ENCODE measurements around the gene SDE2.
"Not testable (repeated sequence)": the region's sequence is repeated elsewhere in the genome, so short reads cannot be mapped to it uniquely, and the experiment has no call there.

Gene SDE2

DNA sequence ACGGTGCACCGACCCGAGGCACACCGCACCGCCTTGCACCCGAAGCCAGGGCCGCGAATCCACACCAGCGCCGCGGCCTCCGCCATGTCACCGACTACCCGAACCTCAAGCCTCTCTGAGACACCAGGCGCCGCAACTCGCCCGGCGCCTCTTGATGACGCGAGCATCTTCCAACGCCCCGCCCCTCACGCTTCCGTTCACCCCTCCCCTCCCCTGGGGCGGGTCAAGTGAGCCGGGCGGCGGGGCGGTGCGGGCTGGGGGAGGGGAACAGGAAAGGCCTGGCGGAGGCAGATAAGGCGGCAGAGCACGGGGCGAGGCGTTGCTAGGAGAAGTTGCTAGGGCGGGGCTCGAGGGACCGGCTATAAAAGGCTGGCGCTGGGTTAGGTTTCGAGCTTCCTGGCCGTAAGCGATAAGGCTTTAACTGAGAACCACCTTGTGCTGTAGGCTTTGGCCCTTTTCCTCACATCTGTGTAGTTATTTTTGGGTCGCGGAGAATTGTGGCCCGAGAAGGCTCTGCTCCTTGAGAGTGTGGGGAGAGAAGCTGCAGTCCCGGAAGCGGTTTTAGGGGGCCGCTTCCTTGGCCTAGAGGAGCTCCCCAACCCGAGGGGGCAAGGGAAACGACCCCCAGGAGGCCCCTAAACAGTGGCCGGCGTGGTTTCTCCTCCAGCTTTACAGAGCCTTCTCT is at the start of gene SDE2:
Gene SDE2 (minus strand): TSS at position 117 of the 685 bp plus-strand sequence. CDS start 31 bp downstream, at position 86.
- DNase-seq (ENCODE audit: low spot score), result peak; percentile 98

DNA sequence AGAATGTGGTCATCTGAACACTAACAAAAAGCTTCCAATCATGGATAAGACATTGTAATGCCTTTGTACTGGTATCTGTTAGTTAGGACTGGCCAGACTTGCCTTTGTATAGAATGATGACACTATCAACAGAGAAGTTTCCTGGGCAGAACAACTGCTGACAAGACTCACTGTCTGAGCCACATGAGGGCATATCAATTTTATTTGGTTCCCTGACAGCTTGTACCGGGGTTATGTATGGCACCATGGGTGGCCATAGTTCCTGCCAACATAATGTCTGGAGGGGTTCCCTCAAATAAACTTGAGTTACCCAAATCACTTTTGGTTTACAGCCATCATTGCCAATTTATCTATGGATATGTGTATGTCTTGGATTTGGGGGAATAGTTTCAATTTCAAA is 49.7 kb upstream of the SDE2 start:
- no peak for DNase-seq (ENCODE audit: low spot score)

DNA sequence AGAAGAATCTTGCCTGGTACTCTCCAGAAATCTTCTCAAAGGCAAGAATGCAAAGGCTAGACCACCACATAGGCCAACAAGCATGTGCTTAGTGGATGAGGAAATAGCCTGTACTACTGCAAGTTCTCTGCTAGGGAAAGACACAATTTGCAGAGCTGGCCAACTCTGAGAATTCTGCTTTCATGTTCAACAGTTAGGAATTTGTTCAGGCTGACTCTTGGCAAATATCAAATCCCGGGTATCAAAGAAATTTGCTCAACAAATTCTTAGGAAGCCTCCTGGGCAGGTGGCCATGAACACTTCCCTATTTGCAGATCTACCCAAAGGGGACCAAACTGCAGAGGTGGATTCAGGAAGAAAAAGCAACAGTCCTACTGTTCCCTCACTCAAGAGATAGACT is 48.4 kb upstream of the SDE2 start:
- DNase-seq (ENCODE audit: low spot score), result no peak

DNA sequence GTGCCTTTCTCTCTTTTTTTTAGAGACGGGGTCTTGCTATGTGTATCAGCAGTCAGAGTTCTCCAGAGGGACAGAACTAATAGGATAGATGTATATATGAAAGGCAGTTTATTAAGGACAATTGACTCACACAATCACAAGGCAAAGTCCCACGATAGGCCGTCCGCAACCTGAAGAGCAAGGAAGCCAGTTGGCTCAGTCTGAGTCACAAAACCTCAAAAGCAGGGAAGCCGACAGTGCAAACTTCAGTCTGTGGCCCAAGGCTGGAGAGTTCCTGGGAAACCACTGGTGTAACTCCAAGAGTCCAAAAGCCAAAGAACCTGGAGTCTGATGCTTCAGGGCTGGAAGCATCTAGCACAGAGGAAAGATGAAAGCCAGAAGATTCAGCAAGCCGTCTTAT is 47.1 kb upstream of the SDE2 start:
- no peak for DNase-seq (ENCODE audit: low spot score)

DNA sequence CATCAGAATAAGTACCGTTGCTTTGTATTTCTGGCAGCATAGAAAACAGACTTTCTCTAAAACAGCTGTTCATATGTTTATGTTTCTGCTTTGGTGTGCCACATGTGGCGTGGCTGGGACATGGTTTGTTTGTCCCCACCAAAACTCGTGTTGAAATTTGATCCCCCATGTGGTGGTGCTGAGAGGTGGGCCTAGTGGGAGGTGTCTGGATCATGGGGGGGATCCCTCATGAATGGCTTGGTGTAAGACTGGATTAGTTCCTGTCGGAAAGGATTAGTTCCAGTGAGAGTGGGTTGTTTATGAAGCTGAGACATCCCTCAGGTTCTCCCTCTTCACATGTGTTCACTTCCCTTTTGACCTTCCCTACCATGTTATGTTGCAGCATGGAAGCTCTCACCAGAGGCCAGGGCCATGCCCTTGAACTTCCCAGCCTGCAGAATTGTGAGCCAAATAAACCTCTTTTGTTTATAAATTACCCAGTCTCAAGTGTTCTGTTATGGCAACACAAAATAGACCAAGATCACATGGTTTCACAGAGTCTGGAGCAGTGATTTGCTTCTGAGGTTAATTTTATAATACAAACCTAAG is 45.5 kb upstream of the SDE2 start:
- DNase-seq (ENCODE audit: low spot score), result no peak

DNA sequence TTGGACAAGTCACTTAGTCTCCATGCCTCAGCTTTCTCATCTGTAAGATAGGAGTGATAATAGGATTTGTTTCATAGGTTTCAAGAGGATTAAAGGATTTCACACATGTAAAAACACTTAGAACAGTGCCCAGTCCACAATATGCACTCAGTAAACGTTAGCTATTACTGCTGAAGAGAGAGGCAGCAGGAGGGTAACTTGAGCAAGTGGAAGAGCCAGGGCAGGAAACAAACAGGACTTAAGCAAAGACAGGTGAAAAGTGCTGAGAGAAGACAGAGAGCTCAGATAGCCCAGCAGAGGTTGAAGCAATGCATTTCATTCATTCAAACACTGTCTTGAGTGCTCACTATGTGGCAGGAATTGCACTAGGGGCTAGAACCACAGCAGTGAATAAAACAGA is 42.3 kb upstream of the SDE2 start:
- no peak for DNase-seq (ENCODE audit: low spot score)

DNA sequence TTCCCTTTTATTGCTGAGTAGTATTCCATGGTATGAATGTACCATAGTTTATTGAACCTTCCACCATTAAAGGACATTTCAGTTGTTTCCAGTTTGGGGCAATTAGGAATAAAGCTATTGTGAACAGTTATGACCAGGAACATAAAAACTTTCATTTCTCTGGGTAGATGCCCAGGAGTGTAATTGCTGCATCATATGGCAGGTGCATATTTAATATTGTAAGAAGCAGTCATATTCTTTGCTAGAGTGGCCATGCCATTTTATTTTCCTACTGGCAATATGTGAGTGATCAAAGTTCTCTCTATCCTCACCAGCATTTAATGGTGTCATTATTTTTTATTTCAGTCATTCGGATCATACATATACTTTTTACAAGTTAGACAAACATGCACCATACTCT is 39.5 kb upstream of the SDE2 start:
- DNase-seq (ENCODE audit: low spot score), result no peak

DNA sequence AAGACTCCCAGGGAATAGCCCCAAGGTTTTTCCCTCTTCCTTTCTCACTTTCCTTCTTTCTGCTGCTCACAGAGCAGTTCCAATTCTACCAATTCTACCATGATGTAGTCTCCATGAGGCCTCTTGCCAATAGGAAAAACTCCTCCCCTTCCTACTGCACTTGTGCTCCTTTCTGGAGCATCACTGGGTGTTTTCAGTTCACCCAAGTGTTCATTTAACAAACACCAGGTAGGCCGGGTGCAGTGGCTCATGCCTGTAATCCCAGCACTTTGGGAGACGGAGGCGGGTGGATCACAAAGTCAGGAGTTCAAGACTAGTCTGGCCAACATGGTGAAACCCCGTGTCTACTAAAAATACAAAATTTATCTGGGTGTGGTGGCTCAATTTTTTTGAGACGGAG is 36.8 kb upstream of the SDE2 start:
- no peak for DNase-seq (ENCODE audit: low spot score)

DNA sequence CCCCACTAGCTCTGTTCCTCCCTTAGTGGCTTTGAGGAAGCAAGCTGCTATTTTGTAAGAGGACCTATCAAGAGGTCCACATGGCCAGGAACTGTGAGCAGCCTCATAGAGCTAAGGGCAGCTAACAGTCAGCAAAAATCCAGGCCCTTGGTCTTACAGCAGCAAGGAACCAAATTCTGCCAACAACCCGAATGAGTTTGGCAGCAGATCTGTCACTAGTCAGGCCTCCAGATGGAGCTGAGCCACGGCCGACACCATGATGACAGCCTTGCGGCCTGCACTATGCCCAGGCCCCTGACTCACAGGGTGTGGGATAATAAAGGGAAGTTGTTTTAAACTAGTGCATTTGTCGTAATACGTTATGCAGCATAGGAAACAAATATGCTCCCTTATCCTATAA is 35.3 kb upstream of the SDE2 start:
- peak; percentile 67 for DNase-seq (ENCODE audit: low spot score)

DNA sequence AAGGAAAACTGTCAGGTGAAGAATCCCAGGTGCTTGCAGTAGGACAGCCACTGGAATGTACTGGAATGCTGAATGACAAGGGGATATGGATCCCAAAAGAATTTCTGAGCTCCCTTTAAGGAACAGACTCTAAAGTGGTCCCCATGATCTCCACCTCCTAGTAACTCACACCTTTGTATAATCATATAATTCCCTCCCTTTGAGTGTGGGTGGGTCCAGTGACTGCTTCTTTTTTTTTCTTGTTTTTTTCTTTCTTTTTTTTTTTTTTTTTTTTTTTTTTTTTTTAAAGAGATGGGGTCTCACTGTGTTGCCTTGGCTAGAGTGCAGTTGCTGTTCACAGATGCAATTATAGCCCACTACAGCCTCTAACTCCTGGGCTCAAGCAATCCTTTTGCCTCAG is 34.8 kb upstream of the SDE2 start:
- DNase-seq (ENCODE audit: low spot score), result no peak

DNA sequence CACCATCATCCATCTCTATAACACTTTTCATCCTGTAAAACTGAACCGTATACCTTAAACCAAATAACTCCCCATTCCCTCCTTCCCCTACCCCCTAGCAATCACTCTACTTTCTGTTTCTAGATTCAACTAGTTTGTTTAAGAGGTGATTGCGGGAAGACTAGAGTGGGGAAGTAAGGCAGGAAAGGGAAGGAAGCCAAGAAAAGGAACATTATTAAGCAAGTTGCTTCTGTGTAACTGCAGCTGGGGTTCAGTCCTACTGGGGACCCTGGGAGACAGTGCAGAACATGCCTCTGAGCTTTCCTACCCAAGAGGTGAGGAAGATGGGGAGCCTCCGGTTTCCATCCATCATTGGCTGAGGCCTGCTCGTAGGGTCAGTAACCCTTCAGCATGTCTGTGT is 34.4 kb upstream of the SDE2 start:
- DNase-seq (ENCODE audit: low spot score), result no peak

DNA sequence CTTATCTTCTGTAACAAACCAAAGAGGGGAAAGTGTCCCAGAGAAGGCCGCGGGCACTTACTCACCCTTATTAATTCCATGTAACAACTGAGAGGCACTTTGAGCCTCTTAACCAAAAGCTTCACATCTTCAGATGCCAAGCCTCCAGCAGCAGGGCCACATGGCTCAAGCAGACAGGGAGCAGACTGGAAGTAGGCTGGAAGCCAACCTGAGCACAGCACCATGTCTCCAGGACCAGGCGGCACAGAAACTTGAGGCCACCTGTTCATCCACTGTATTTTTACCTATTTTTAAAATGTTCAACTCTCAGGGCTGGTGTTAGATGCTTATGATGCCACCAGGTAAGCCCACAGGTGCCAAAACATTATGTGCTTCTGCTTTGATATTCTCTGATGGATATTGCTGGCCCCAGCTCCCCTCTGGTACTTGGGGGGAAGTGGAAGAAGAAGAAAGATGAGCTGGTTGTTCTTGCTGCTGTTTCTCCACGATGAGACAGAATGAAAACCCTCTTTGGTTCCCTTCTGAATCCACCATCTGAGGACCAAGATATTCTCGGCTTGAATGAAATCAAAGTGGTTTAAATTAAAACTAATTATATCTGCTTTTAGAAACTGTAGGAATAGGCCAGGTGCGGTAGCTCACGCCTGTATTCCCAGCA is 30.6 kb upstream of the SDE2 start:
- DNase-seq (ENCODE audit: low spot score), result peak; percentile 18

DNA sequence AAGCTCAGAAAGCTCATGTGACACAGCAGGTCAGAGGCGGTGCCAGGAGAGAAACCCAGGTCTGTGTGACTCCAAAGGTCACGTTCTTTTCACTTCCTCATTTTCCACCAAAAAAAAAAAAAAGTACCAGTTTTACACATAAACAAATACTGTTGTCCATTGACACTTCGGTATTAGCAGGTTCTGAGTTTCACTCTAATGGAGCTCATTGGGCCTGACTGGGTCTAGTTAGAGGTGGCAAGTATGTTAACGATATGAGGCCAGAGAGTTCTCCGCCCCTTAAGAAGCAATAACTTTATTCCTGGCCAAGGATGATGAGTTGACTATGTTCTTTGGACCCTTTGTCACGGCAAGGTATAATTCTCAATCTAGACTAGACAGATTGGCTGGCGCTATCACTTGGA is 30.0 kb upstream of the SDE2 start:
- peak; percentile 49 for DNase-seq (ENCODE audit: low spot score)

DNA sequence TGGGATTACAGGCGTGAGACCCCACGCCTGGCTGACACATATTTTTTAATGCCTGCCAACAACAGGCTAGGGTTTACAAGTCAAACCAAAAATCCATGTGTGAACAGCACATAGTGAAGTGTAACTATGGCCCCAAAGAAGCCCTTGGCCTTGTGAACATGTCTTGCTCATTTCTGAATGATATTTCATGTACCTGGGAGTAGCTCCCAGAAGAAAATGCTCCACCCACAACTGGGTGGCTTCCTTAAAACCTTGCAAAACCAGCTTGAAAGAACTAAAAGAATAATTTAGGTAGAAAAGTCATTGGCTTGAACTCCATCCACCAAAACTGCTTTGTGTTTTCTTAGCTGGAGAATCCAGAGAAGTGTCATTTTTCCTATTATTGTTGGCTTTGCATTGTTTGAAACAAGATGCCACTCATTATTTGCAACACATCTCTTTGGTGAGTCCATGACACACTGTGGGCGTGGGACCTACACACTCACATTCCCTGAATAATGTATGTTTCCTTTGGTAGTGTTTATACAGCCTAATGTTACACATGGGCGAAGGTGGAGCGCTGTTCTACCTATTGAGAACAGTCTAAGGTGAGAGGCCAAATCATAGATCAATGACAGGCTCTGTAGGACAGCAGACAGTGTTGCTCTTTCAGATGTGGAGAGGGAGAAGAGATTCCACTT is 28.5 kb upstream of the SDE2 start:
- DNase-seq (ENCODE audit: low spot score), result no peak

DNA sequence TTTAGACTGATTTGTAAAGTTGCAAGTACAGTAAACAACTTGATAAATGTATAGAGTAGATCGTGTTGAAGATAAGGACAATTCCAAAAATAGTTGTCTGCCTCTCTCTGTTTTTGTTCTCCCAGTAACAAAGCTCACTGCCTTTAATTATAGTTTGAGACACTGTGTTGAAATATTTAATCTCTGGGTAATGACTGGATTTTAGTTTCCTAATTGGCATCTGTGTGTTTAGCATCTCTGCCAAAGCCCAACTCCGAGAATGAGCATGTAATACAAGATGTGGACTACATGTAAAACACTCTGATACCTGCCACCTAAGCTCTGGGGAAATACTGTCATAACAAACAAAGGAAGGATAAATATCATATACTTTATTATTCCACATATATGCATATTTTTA is 27.7 kb upstream of the SDE2 start:
- no peak for DNase-seq (ENCODE audit: low spot score)

DNA sequence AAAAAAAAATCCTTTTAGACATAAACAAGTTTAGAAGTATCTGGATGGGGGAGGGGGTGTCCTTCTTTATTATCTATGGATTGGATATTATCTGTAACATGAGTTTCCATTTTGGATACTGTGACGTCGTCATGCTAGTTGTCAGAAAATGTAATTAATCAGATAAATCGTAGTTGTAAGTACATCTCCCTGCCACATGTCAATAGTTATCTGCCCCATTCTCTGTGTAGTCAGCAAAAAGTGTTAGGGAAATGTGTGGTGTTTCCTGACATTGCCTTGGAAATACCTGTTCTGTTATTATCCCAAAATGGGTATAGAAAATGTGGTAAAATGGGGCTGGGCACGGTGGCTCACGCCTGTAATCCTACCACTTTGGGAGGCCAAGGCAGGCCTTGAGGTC is 24.6 kb upstream of the SDE2 start:
- DNase-seq (ENCODE audit: low spot score), result no peak

DNA sequence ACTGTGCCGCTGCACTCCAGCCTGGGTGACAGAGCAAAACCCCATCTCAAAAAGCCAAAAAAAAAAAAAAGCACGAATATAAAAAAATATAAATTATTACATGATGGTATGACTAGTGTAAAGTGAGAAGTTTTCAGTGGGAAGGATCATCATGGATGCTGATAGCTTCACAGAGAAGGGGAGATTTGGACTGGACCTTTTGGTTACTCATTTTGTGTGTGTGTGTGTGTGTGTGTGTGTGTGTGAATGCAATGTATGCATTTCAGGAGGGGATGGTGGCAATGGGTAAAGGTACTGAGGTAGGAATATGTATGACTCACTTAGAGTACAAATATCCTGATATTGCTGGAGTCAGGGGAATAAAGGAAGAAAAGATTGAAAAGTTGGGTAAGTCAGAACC is 22.7 kb upstream of the SDE2 start:
- no peak for DNase-seq (ENCODE audit: low spot score)

DNA sequence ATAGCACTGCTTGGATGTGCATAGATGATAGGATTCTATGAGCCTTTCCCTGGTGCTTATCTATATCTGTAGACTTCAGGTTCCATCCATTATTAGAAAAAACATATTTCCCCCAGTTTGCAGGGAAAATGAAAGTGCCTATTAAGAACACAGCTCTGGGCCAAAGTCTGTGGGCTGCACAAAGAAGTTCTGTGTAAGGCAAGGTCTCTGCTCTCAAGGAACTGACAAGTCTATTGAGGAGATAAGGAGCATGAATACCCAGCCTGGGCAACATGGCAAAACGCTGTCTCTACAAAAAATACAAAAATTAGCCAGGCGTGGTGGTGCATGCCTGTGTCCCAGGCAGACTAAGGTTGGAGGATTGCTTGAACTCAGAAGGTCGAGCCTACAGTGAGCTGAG is 22.3 kb upstream of the SDE2 start:
- no peak for DNase-seq (ENCODE audit: low spot score)

DNA sequence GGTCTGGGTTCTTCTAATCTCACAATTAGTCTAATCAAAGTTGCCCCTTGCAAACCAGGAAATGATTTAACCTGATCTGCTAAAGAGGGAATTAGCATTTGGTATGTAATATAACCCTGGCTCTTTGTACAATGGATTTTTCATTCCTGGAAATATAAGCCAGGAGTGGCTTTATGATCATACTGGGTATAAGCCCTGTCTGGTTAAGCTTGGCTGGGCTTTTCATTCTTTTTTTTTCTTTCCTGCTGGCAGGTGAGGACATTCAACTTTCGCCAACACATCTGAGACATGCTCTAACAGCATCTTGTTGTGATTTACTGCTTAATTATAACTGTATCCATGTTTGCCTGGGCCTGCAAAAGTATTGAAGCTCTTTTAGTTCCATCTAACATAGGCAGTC is 20.4 kb upstream of the SDE2 start:
- DNase-seq (ENCODE audit: low spot score), result no peak

DNA sequence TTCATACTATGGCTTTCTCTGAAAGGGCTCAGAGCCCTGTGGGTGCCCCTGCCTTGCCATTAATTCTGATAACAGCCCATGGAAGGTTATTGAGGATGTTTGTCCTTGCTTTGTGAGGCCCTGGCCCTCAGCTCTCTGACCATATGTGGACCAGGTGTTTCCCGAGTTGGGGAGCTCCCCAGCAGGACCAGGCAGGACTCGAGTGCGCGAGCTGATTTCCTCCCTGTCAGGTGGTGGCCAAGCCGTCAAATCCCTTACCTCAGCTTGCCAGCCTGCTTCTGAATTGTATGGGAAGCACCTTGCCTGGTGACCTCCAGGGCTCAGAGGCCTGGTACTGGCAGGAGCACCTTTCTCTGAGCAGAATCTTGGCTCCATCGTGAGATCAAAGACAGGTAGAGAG is 17.9 kb upstream of the SDE2 start:
- no peak for DNase-seq (ENCODE audit: low spot score)

DNA sequence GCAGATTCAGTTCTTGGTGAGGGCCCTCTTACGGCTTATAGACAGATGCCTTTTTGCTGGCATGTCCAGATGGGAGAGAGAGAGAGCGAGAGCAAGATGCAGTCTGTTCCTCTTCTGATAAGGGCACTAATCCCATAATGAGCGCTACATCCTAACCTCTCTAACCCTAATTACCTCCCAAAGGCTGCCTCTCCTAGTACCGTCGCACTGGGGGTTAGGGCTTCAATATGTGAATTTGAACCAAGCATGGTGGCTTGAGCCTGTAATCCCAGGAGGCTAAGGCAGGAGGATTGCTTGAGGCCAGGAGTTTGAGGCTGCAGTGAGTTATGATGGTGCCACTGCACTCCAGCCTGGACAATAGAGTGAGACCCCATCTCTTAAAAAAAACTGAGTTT is 10.5 kb upstream of the SDE2 start:
- DNase-seq (ENCODE audit: low spot score), result no peak

DNA sequence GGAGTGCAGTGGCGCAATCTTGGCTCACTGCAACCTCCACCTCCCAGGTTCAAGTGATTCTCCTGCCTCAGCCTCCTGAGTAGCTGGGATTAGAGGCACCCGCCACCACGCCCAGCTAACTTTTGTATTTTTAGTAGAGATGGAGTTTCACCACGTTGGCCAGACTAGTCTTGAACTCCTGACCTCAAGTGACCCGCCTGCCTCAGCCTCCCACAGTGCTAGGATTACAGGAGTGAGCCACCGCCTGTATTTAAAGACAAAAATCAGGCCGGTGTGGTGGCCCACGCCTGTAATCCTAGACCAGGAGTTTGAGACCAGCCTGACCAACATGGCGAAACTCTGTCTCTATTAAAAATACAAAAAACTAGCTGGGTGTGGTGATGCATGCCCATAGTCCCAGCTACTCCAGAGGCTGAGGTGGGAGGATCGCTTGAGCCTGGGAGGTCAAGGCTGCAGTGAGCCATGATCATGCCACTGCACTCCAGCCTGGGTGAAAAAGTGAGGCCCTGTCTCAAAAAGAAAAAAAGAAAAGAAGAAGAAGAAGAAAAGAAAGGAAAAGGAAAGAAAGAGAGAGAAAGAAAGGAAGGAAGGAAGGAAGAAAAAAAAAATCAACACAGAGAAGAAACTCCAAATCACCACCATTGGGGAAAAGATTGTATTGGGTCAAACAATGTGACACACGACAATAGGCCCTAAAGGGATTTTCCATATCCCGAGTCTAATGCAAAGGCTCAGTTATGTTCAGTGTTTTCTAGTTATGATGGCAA is 8.2 kb upstream of the SDE2 start:
- DNase-seq (ENCODE audit: low spot score), result not testable (repeated sequence)
